DMS53 treated with DMSO at 0.1 percent for 48 hours (cell line): ENCODE results near the gene SRCIN1.
A peak's percentile ranks its signal among the peaks of the same experiment; 100 is the strongest.
"Not testable (repeated sequence)": the region's sequence is repeated elsewhere in the genome, so short reads cannot be mapped to it uniquely, and the experiment has no call there.

Experiments
- DNase-seq: peaks from one replicate; lab custom pipeline; 2025; ENCODE audit not compliant: unreplicated experiment; lab: John Stamatoyannopoulos, UW

Gene SRCIN1

GRCh38 chr17:38605841-38606645 is at the start of gene SRCIN1:
Gene SRCIN1 (minus strand): TSS chr17:38605952. CDS start chr17:38605705, 247 bp downstream.
- DNase-seq: peak; percentile 50

GRCh38 chr17:38654411-38655398 is 49.0 kb upstream of the SRCIN1 start:
- no peak for DNase-seq

GRCh38 chr17:38653679-38654078 is 47.9 kb upstream of the SRCIN1 start:
- DNase-seq: no peak

- DNase-seq: no peak
These were observed 47.5 kb upstream of the SRCIN1 start for GRCh38 chr17:38653230-38653629.

- DNase-seq: not testable (repeated sequence)
These were observed 45.0 kb upstream of the SRCIN1 start for GRCh38 chr17:38650653-38651173.

- DNase-seq: no peak
These were observed 32.2 kb upstream of the SRCIN1 start for GRCh38 chr17:38637951-38638350.

GRCh38 chr17:38636054-38636453 is 30.3 kb upstream of the SRCIN1 start:
- DNase-seq: no peak

GRCh38 chr17:38632334-38632733 is 26.6 kb upstream of the SRCIN1 start:
- no peak for DNase-seq

GRCh38 chr17:38628441-38628840 is 22.7 kb upstream of the SRCIN1 start:
- DNase-seq: no peak

GRCh38 chr17:38627957-38628356 is 22.2 kb upstream of the SRCIN1 start:
- no peak for DNase-seq

GRCh38 chr17:38626606-38627226 is 21.0 kb upstream of the SRCIN1 start:
- peak; percentile 6 for DNase-seq

GRCh38 chr17:38625482-38625881 is 19.7 kb upstream of the SRCIN1 start:
- DNase-seq: no peak

GRCh38 chr17:38624782-38625355 is 19.1 kb upstream of the SRCIN1 start:
- DNase-seq: not testable (repeated sequence)

GRCh38 chr17:38621538-38621937 is 15.8 kb upstream of the SRCIN1 start:
- DNase-seq: no peak

- no peak for DNase-seq
These were observed 15.0 kb upstream of the SRCIN1 start for GRCh38 chr17:38620551-38621277.

- no peak for DNase-seq
These were observed 14.3 kb upstream of the SRCIN1 start for GRCh38 chr17:38619937-38620550.

- DNase-seq: no peak
These were observed 13.7 kb upstream of the SRCIN1 start for GRCh38 chr17:38619451-38619795.

- peak; percentile 37 for DNase-seq
These were observed 12.4 kb upstream of the SRCIN1 start for GRCh38 chr17:38617967-38618760.
